ENCODE data around the gene RNF41. TPM values are rescaled to one million over a fixed set of nuclear protein-coding genes. Genes with fewer than 3 reads are reported as not detected.

The RNF41 gene
- 10 to 100 TPM; 31.6 to 33.1 TPM for total RNA-seq

DNA sequence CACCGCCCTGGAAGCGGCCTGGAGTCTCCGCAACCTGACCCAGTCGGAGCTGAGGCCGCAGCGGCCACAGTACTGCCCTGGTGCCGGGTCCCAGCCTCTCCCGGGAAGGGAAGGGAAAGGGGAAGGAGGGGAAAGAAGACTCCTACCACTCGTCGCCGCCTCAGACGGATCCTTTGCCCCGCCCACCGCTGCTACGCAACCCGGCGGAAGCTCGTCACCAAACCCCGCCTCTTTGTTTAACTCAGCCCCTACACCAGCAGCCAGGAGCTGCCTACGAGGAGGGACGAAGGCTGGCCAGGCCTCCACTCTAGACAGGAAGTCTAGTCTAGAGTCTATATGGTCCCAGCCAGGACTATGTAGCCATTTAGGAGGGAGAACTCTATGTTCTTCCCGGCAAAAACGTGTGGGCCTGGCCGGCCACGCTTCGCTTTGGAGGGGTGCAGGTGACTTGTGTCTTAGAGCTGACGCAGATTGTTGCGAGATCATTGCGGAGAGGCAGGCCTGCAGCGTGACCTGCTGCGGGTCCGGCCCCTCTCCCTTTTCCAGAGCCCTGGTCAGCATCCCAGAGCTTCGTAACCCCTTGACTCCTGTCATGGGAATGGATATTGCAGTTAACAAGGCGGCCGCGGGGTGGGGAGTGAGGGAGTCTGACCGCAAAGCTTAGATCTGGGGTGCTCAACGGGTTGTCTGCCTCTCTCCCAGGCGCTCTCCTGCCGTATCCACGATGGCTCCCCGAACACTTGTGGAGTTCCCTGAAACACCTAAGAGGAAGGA is at the start of gene RNF41:
Gene RNF41, minus strand, starts transcription at position 166 of the 774 bp plus-strand sequence. CDS start 7,875 bp downstream, outside the sequence.

DNA sequence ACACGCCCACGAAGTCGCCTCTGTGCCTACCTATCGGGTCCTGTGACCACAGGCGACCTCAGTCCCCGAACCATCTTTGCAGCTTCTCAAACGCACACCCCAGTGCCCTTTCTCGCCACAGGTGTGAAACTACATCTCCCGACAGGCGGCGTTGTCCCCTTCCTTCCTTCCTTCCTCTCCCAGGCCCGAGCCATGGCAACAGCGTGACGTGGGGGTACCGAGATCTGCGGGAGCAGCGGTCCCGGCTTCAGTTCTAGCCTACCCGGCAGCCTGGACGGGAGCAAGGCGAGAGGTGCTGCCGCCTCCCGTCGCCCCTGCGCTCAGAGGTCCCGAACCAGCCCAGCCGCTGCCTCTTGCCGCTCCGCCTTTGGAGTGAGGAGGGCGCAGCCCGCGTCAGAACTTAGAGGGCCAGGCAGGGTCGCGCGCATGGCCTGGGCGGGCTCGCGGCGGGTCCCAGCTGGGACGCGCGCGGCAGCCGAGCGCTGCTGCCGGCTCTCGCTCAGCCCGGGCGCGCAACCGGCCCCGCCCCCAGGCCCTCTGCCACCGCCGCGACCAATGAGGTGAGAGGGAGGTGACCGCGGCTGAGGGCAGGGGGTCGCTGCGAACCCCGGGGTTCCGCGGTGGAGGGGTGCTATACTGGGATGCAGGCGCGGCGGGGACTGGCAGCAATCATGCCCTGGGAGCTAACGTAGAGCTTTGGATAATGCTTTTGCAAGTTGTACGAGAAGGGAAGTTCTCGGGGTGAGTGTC is 45.1 kb upstream of the RNF41 start, which contains the start of gene COQ10A:
Gene COQ10A, plus strand, starts transcription at position 250 of the 750 bp plus-strand sequence. Its CDS starts 177 bp downstream, at position 427.

GRCh38 chr12:56258068-56258819 is 36.5 kb upstream of the RNF41 start, which contains the start of gene ANKRD52:
Gene ANKRD52 (minus strand): TSS chr12:56258384. CDS start chr12:56258269, 115 bp downstream.

DNA sequence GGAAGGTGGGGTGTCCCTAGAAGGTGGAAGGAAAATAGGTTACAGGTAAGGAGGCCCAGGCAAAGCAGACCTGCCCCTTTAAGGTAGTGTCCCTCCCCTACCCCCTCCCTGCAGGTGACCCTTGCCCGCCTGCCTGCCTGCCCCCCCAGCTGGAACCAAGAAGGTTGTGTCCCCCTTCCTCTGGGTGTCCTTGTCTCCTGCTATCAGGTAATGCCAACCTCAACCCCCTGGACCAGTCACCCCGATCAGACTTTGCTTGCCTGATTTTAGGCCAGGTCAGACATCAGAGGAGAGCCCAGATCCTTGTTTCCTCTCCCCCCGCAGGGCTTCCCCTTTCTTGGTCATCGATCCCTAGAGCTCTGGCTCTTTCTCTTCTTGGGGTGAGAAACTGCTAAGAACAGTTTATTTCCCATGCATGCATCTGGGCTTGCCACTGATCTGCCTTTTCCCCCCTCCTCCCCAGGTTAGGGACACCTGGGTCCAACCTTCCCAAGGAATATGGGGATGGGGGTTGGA is 8.3 kb upstream of the RNF41 start, which contains the start of gene SLC39A5:
Gene SLC39A5, plus strand, starts transcription at position 136 of the 516 bp plus-strand sequence. CDS start 1,224 bp downstream, outside the sequence.

GRCh38 chr12:56224102-56224701 is 2.5 kb upstream of the RNF41 start, which contains the start of gene NABP2:
Gene NABP2 (plus strand): TSS chr12:56224342. CDS start chr12:56224857, 515 bp downstream.

GRCh38 chr12:56189099-56189917 is 32.4 kb downstream of the RNF41 start, which contains the start of gene SMARCC2:
Gene SMARCC2 (minus strand): TSS chr12:56189483. CDS start chr12:56189461, 22 bp downstream.

DNA sequence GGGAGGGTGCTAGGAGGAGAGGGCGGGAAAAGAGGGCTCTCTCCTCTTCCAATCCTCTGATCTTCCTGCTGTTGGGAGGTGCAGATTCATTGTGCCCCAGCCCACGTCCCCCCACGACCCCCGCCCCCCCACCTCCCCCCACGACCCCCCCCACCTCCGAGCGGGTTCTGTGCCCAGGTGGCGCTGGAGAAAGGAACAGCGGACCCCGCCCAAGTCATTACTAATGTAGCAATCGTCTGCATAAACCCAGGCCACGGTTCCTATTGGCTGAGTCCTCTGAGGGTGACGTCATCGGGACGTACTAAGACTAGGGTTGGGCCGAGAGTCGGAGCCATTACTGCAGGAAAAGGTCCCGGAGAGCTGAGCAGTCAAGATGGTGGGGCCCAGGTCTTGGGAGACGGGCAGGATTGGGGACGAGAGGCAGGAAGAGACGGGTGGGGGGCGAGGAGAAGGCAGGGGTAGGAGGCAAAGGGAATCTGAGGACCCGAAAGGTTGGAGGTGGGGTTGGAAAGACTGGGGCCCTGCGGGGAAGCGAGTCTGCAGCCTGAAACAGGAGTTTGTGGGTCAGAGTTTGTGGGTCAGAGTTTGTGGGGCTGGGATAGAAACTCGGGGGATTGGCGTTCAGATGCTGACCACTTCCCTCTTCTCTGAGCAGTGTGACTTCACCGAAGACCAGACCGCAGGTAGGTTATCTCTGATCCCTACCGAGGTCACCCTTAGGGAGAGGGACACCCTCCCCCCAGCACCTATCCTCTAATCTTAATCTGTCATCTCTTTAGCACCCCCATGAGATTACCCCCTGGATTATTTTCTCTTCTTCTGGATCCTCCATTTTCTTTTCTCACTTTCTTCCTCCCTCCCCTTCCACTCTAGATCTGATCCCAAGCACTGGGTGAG is 63.4 kb downstream of the RNF41 start, which contains the start of gene MYL6:
Gene MYL6, plus strand, starts transcription at position 331 of the 897 bp plus-strand sequence. Its CDS starts 43 bp downstream, at position 374.

Other genes starting within 250 kb of the RNF41 start
- gene RAB5B, start 247.8 kb downstream of the RNF41 start, total RNA-seq: 10 to 100 TPM; 68.5 to 68.8 TPM
- 1 to 10 TPM; 3.5 to 4.9 TPM for gene SUOX, start 224.6 kb downstream of the RNF41 start, total RNA-seq
- 10 to 100 TPM; 20.0 to 21.3 TPM for gene IKZF4, start 200.9 kb downstream of the RNF41 start, total RNA-seq
- 10 to 100 TPM; 38.9 to 51.3 TPM for gene RPS26, start 180.0 kb downstream of the RNF41 start, total RNA-seq
- gene ERBB3, start 141.8 kb downstream of the RNF41 start, total RNA-seq: 1 to 10 TPM; 1.7 to 2.1 TPM
- 100 to 1,000 TPM; 215 to 216 TPM for gene PA2G4, start 117.4 kb downstream of the RNF41 start, total RNA-seq
- gene RPL41, start 105.3 kb downstream of the RNF41 start, total RNA-seq: 1,000 to 10,000 TPM; 4,850 to 4,973 TPM
- 1 to 10 TPM; 8.3 to 8.7 TPM for gene ZC3H10, start 103.7 kb downstream of the RNF41 start, total RNA-seq
- gene ESYT1, start 93.7 kb downstream of the RNF41 start, total RNA-seq: 100 to 1,000 TPM; 319 to 322 TPM
- 10 to 100 TPM; 40.3 to 42.7 TPM for gene MYL6B, start 69.3 kb downstream of the RNF41 start, total RNA-seq
- gene MYL6, start 63.6 kb downstream of the RNF41 start, total RNA-seq: 1,000 to 10,000 TPM; 1,338 to 1,378 TPM
- 100 to 1,000 TPM; 129 to 131 TPM for gene SMARCC2, start 32.4 kb downstream of the RNF41 start, total RNA-seq
- 10 to 100 TPM; 39.3 to 41.8 TPM for gene NABP2, start 2.4 kb upstream of the RNF41 start, total RNA-seq
- gene SLC39A5, start 8.1 kb upstream of the RNF41 start, total RNA-seq: under 1 TPM; 0.51 to 0.58 TPM
- gene ANKRD52, start 36.5 kb upstream of the RNF41 start, total RNA-seq: 10 to 100 TPM; 32.0 to 39.6 TPM
- 10 to 100 TPM; 15.2 to 19.4 TPM for gene COQ10A, start 45.0 kb upstream of the RNF41 start, total RNA-seq
- gene CS, start 78.4 kb upstream of the RNF41 start, total RNA-seq: 100 to 1,000 TPM; 190 to 197 TPM
- gene CNPY2, start 94.1 kb upstream of the RNF41 start, total RNA-seq: 100 to 1,000 TPM in 1 of 2 experiments, 10 to 100 TPM in 1; 95.0 to 103 TPM
- gene PAN2, start 112.1 kb upstream of the RNF41 start, total RNA-seq: 10 to 100 TPM; 82.8 to 85.2 TPM
- gene IL23A, start 117.0 kb upstream of the RNF41 start, total RNA-seq: 10 to 100 TPM; 15.8 to 17.3 TPM
- gene STAT2, start 138.2 kb upstream of the RNF41 start, total RNA-seq: 100 to 1,000 TPM; 172 to 182 TPM
- gene APOF, start 140.9 kb upstream of the RNF41 start, total RNA-seq: not detected
- 10 to 100 TPM; 42.9 to 44.1 TPM for gene TIMELESS, start 227.5 kb upstream of the RNF41 start, total RNA-seq
- gene MIP, start 232.7 kb upstream of the RNF41 start, total RNA-seq: not detected
- gene SPRYD4, start 246.7 kb upstream of the RNF41 start, total RNA-seq: 1 to 10 TPM; 3.4 to 3.6 TPM

All from activated naive CD4-positive, alpha-beta T cell treated with anti-CD3 and anti-CD28 coated beads, Interleukin-2, amount 10 ng/mL, durations not matched to agents 5 hours and 36 hours (primary cell).